ENCODE results near the gene DNAL1.

Gene DNAL1

DNA sequence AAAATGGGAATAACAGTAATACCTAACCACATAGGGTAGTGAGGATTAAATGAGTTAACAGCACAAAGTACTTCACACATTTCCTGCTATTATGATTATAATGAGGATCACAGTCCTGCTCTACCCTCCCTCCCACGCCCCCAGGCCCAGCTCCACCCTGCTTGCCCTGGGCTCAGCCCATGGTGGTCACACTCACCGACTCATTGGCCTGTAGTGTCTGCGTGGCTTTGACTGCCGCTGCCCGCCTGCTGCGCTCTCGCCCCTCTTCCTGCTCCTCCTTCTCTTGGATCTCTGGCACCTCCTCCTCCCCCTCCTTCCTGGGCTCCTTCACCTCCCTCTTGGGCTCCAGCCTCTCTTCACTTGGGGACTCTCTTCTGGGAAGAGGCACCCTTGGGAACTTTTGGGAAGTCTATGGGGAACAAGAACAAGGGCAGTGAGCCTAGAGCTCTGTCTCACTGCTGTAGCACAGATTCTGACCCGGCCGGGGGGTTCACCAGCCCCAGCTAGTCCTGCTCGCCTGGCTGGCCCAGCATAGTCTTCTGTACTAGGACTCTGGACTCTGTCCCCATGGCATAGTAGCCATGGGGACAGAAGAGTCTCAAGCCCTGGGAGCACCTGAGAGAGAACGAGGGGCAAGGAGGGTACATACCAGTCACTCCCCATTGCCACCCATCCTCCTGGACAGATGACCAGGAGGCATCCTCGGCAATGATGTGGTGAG, 76.5 kb downstream of the DNAL1 start:
- FAIRE-seq (no peak), DNase-seq (ENCODE audit: extremely low spot score, insufficient read length, low read depth) (no peak)

DNA sequence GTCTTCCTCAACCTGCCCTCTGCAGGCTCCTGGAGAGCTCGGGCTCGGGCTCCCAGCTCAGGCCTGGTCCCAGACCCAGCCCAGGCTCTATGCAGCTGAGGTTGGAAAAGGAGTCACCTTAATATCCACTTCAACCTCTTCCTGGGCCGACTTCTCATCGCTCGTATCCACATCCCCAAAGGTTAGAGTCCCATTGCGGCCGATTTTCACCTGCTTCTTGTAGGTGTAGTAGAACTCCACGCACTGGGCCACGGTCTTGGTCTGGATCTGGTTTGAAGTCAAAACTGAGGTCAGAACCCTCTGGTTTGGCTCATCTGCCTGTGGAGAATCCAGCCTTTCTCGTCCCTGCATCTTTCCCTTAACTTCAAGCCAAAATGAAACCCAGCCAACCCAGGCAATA, 77.8 kb downstream of the DNAL1 start:
- FAIRE-seq (no peak), DNase-seq (ENCODE audit: extremely low spot score, insufficient read length, low read depth) (no peak)

DNA sequence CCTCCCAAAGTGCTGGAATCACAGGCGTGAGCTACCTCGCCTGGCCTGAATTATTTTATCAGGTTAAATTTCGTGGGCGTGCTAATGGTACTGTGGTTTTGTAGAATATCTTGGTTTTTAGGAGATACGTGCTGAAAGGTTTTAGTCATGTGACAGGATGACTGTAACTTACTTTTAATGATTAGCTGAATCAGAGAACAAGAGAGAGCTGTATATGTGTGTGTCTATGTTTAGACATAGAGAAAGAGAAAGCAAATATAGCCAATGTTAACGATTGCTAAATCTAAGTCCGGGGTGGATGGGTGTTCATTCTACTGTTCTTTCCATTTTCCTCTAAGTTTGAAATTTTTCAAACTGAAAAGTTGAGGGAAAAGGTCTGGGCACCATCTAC, 78.6 kb downstream of the DNAL1 start:
- FAIRE-seq = peak; percentile 81
- no peak for DNase-seq (ENCODE audit: extremely low spot score, insufficient read length, low read depth)

DNA sequence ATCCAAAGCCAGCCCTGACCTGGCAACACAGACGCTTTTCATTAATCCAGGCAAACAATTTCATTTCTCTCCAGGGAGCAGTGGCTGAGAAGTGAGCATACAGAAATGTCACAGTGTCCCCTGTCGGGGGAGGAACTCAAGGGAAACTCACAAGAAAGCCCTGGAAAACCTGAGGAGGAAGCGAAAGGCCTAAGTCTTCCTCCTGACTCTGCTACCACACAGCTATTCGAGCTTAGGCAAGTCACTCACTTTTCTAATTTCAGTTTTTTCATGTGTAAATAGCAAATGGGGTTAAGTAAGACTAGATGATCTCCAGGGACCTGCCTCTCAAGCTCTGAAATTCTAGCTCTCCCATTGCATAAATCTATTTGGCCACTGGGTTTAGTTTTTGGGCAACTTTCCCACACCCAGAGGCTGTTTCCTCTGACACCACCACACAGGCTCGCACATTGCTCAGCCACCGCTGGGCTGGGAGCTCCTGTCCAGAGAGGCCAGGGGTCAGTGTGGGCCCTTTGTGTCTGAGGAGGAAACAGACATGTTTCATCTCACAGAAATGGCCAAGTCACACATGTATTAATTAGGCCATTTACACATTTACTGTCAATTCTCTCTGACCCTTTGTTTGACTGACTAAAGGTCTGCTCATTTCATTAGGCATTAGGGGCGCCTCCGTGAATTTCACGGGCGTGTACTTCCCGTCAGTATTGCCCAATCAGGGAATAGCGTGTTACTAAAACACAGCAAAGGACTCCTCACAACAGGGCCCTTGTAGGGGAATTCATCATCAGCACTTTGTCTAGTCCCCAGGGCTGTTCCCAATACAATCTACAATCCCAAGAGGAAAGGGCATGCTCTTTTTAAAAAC, 79.2 kb downstream of the DNAL1 start:
- no peak for DNase-seq (ENCODE audit: extremely low spot score, insufficient read length, low read depth)
- no peak for FAIRE-seq

- no peak for DNase-seq (ENCODE audit: extremely low spot score, insufficient read length, low read depth)
- no peak for FAIRE-seq
These were observed 79.9 kb downstream of the DNAL1 start for GRCh38 chr14:73724696-73725095.

DNA sequence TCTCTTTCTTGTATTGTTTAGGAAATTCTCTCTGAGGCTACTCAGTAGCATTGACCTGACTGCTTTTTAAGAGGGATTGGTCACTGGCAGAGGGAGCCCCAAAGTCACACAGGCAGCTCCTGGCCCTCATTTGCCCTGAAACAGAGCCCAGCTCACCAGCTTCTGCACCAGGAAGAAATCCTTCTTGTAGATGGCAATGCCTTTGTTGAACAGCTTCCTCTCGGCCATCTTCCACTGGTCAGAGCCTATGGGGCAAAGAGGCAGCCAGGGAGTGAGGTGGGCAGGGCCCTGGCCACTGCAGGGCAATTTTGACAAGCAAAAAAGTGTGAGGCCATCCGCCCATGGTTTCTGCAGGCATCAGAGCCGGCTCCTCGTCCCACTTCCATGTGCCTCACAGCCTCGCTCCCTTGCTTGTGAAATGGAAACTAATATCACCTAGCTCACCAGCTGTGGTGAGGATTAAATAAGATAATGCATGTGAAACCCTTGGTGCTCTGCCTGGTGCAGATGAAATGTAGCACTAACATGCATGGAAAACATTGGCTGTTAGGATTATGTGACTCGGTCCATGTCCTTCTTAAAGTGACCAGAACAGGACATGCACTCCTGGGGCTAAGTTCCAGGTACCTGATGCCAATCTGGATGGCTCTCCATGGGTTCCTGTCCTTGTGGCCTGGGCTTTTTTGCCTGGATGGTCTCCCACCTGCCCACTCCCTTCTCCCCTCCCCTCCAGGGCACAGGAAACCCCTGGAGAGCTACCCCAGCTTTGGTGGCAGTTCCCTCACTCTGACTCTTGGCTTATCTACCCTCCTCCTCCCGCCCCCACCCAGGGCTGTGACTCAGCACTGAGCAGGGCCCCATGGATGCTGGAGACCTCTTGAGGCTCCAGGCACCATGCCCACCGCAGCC, 80.6 kb downstream of the DNAL1 start:
- FAIRE-seq = no peak
- no peak for DNase-seq (ENCODE audit: extremely low spot score, insufficient read length, low read depth)

DNA sequence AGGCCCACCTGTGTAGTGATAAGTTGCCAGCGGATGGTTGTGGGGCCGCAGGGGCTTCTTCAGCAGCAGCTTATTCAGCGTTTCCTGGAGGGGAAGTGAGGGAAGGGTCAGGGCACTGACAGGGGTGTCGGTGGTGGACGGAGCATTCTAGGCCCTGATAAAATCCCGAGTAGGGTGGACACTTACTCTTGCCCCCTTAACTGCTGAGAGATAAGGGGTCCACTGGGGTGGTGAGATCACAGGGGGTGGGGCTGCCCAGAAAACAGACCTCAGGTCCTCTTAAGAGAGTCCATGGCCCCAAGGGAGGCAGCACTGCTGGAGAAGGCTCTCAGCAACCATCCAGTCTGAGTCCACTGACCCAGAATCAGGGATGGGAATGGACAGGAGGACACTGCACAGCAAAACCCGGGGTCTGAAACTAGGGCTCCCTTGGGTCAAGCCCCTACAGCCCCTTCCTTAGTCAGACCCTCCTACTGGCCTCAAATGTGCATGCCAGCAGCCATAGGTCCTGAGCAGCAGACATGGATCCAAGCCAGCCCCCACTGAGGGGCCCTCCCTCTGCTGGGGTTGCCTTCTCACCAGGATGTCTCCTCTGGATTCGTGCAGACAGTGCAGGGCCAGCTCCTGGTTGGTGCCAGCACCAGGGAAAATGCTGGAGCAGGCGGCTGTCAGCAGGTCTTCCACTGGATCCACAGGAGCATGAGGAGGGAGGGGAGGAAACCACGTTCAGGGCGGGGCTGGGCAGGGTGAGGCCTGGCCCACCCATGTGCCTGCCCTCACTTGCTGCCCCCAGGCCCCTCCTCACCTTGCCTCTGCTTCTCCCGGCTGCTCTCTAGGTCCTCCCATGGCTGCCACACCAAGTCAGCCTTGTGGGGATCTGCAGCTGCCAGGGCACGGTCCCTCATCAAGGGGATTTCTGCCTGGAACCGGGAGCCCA, 81.5 kb downstream of the DNAL1 start:
- DNase-seq (ENCODE audit: extremely low spot score, insufficient read length, low read depth) (no peak), FAIRE-seq (no peak)

DNA sequence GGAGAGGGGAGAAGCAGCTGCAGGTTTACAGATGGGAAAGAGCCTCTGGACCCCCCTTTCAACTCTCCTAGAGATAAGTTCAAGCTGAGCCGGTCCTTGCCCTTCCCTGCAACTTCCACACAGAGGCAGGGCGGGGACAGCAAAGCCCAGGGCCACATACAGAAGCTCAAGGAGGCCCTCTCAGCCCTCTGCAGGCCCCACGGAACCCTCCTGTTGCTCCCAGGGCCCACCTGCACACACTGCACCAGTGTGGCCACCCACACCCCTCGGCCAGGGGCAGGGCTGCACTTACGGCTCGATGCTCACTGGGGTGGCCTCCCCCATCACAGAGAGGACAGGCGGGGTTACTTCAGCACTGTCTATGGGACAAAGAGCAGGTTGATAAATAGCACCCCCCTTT, 82.4 kb downstream of the DNAL1 start:
- no peak for DNase-seq (ENCODE audit: extremely low spot score, insufficient read length, low read depth)
- FAIRE-seq = no peak

- peak; percentile 88 for FAIRE-seq
- DNase-seq (ENCODE audit: extremely low spot score, insufficient read length, low read depth) = peak; percentile 67
These were observed 84.0 kb downstream of the DNAL1 start for GRCh38 chr14:73728717-73729330.

- DNase-seq (ENCODE audit: extremely low spot score, insufficient read length, low read depth) = no peak
- FAIRE-seq = no peak
These were observed 84.9 kb downstream of the DNAL1 start for GRCh38 chr14:73729556-73730265.

DNA sequence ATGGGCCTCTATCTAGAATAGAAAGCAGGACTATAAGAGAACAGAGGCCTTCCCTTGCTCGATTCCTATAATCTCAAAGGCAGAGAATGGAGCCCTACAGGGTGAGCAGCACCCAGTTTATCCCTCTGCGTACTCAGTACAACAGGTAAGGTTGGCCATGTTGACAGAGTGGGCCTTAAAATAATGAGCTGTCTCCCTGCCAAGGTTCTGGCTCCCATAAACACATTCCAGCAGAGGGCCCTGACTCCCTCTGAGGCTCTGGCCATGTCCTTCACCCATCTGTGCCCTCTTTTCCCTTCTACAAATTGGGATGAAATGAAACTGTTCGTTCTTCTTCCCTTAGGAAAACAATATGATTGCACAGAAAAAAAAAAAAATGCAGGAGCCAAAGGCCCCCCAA, 86.3 kb downstream of the DNAL1 start:
- DNase-seq (ENCODE audit: extremely low spot score, insufficient read length, low read depth) = no peak
- no peak for FAIRE-seq

DNA sequence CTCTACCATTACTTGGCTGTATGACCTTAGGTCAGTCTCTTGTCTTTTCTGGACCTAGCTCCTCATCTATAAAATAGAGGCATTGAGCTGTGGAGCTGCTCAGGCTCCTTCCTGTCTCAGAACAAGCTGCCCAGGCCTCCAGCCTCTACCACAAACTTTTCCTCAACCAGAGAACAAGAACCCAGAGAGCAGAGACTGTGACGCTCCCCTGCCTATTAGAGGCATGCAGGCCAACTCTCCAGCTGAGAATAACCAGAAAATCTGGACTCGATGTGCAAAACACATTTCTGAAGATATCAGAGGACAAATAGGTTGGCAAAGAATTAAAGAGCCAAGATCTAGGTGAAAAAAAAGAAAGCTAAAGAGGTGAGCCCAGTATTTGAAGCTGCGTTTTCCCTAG, 87.2 kb downstream of the DNAL1 start:
- no peak for FAIRE-seq
- no peak for DNase-seq (ENCODE audit: extremely low spot score, insufficient read length, low read depth)

DNA sequence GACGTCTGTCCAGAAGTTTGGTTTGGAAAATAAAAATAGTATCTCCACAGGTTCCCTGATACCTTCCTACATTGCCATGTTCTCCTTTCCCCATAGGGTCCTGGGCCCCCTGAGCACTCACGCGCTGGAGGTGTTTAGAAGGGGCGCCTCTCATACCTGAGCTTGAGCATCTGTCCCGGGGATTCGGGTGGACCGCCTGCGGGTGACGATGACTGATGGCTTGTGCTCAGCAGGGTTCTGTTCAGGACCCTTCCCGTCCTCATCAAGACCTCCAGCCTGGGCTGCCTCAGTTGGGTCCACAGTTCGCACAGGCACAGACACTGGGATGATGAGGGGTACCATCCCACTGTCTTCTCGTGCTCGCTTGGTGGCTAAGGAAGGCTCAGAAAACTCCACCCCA, 92.1 kb downstream of the DNAL1 start:
- FAIRE-seq = no peak

DNA sequence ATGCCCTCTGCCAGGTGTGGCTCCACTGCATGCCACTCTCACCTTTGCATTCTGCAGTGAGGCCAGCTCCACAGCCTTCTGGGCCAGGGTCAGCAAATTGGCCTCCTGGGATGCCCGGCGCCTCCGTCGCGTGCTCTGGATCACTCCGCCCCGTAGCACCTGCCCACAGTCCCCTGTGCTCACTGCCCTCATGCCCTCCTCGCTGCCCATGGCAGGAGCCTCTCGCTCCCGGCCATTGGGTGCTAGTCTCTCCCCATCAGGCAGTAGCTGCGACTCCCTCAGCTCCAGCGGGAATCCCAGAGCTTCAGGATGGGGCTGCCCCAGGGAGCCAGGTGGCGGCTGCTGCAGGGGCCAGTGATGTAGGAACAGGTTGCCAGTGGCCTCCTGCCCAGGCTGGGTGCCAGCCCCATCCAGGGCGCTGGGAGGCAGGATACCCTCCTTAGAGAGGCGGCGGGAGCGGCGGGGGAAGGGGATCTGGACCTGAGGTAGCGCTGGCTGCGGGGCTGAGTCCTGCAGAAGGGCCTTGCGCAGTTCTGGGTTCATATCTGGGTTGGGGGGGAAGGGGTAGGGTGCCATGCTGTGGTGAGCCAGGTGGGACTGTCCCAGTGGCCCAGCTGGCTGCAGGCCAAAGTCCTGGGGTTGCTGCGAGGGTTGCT, 93.9 kb downstream of the DNAL1 start:
- no peak for DNase-seq (ENCODE audit: extremely low spot score, insufficient read length, low read depth)
- no peak for FAIRE-seq

More for the DNA sequence above, 92.1 kb downstream of the DNAL1 start:
- DNase-seq (ENCODE audit: extremely low spot score, insufficient read length, low read depth) = no peak

GRCh38 chr14:73739174-73739898, 94.5 kb downstream of the DNAL1 start:
- FAIRE-seq = no peak
- no peak for DNase-seq (ENCODE audit: extremely low spot score, insufficient read length, low read depth)

DNA sequence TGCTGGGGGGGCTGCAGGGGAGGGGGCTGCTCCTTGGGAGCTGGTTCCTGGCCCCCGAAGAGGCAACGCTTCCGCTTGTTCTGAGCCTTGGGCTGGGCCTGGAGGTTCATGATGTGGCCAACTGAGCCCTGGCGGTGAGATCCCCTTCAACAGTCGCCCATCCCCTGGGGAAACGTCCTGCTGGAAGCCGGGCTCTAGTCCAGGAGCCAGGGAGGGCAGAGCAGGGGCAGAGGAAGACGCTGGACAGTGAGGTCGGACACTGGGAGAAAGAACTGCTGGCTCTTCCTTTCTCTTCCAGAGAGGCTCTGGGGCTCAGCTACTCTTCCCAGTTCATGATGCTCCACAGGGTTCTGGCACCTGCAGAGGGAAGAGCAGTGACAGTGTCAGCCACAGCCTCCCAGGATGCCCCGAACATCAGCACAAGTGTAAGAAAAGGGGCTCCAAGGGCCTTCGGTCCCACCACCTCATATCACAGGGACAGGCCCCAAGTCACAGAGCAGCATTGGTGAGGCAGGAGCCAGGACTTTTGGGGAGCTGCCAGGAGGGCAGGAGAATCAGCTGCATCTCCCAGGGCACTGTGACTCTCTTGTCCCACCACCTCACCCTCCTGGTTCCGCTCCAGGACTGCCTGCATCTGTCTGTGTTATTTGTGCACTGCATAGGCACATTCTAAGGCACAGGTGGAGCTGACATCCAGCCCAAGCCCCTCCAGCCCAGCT, 95.3 kb downstream of the DNAL1 start:
- no peak for DNase-seq (ENCODE audit: extremely low spot score, insufficient read length, low read depth)
- FAIRE-seq = no peak
